ENCODE measurements around the gene SPIN2B.
"Not testable (repeated sequence)": the region's sequence is repeated elsewhere in the genome, so short reads cannot be mapped to it uniquely, and the experiment has no call there.

The SPIN2B gene

GRCh38 chrX:57119416-57119815 is 1.9 kb downstream of the SPIN2B start:
- TF ChIP-seq CTCF (IDR thresholded peaks at IDR 0.05) = no peak
- H3K9me3 Mint-ChIP-seq = peaks cover 28% of the 10 kb centered on the region
- H3K4me3 Mint-ChIP-seq = no peak overlapping the region
- peaks cover 2% of the 10 kb centered on the region for H3K27me3 Mint-ChIP-seq (ENCODE audit: low read depth, poor library complexity)
- peaks cover 24% of the 10 kb centered on the region for H3K36me3 Mint-ChIP-seq (ENCODE audit: low read depth)
- peaks cover 7% of the 10 kb centered on the region for H3K4me1 Mint-ChIP-seq
- no peak overlapping the region for H3K27ac Mint-ChIP-seq
- DNase-seq = no peak

- H3K27ac Mint-ChIP-seq; H3K4me3 Mint-ChIP-seq; H3K27me3 Mint-ChIP-seq (ENCODE audit: low read depth, poor library complexity); H3K4me1 Mint-ChIP-seq; DNase-seq: not testable (repeated sequence)
- Mint-ChIP-seq H3K9me3 (peaks cover 31% of the 10 kb centered on the region), H3K36me3 (ENCODE audit: low read depth) (peaks cover 30% of the 10 kb centered on the region)
These were observed 3.8 kb downstream of the SPIN2B start for GRCh38 chrX:57117566-57117965.

- no peaks in the 10 kb centered on the region for H3K27me3 Mint-ChIP-seq (ENCODE audit: low read depth, poor library complexity)
- H3K36me3 Mint-ChIP-seq (ENCODE audit: low read depth) = peaks cover 79% of the 10 kb centered on the region
- no peaks in the 10 kb centered on the region for H3K4me1 Mint-ChIP-seq
- TF ChIP-seq CTCF (IDR thresholded peaks at IDR 0.05) = no peak
- DNase-seq = no peak
- H3K4me3 Mint-ChIP-seq = no peak overlapping the region
- H3K9me3 Mint-ChIP-seq = peaks cover 72% of the 10 kb centered on the region
- peak overlapping the region; percentile 78 for H3K27ac Mint-ChIP-seq
These were observed 16.4 kb downstream of the SPIN2B start for GRCh38 chrX:57104921-57105398.

- Mint-ChIP-seq H3K9me3 (peaks cover 72% of the 10 kb centered on the region), H3K36me3 (ENCODE audit: low read depth) (peaks cover 79% of the 10 kb centered on the region), H3K27me3 (ENCODE audit: low read depth, poor library complexity) (no peaks in the 10 kb centered on the region), H3K4me1 (no peaks in the 10 kb centered on the region), H3K4me3 (no peak overlapping the region), H3K27ac (no peak overlapping the region)
- no peak for DNase-seq
- TF ChIP-seq CTCF (IDR thresholded peaks at IDR 0.05) = no peak
These were observed 16.9 kb downstream of the SPIN2B start for GRCh38 chrX:57104406-57104805.

GRCh38 chrX:57103489-57103888 is 17.9 kb downstream of the SPIN2B start:
- TF ChIP-seq CTCF (IDR thresholded peaks at IDR 0.05) = no peak
- Mint-ChIP-seq H3K4me3 (no peak overlapping the region), H3K27ac (no peak overlapping the region), H3K27me3 (ENCODE audit: low read depth, poor library complexity) (no peaks in the 10 kb centered on the region), H3K36me3 (ENCODE audit: low read depth) (peaks cover 79% of the 10 kb centered on the region), H3K4me1 (no peaks in the 10 kb centered on the region), H3K9me3 (peaks cover 73% of the 10 kb centered on the region)
- no peak for DNase-seq

- H3K36me3 Mint-ChIP-seq (ENCODE audit: low read depth) = peaks cover 79% of the 10 kb centered on the region
- H3K4me3 Mint-ChIP-seq = not testable (repeated sequence)
- H3K9me3 Mint-ChIP-seq = peaks cover 75% of the 10 kb centered on the region
These were observed 18.4 kb downstream of the SPIN2B start for GRCh38 chrX:57102918-57103317.

GRCh38 chrX:57083143-57083542 is 38.2 kb downstream of the SPIN2B start:
- no peaks in the 10 kb centered on the region for H3K27me3 Mint-ChIP-seq (ENCODE audit: low read depth, poor library complexity)
- no peak for DNase-seq
- H3K27ac Mint-ChIP-seq = no peak overlapping the region
- peaks cover 89% of the 10 kb centered on the region for H3K36me3 Mint-ChIP-seq (ENCODE audit: low read depth)
- peaks cover 78% of the 10 kb centered on the region for H3K9me3 Mint-ChIP-seq
- TF ChIP-seq CTCF (IDR thresholded peaks at IDR 0.05) = no peak
- H3K4me1 Mint-ChIP-seq = no peaks in the 10 kb centered on the region
- H3K4me3 Mint-ChIP-seq = no peak overlapping the region

More at GRCh38 chrX:57102918-57103317, 18.4 kb downstream of the SPIN2B start:
- H3K27ac Mint-ChIP-seq; H3K27me3 Mint-ChIP-seq (ENCODE audit: low read depth, poor library complexity); DNase-seq; H3K4me1 Mint-ChIP-seq: not testable (repeated sequence)

Data from nephron progenitor cell (in vitro differentiated cells).